Psoas muscle (tissue), 8 donors: ENCODE measurements around the gene PRKCD. TPM values are rescaled to one million over a fixed set of nuclear protein-coding genes. Genes with fewer than 3 reads are reported as not detected.

Experiments used
- ATAC-seq, 4 donors: fragments of 200-7000 bp; cut with Tn5 transposase; one replicate each; pipeline ENCODE4 v1.9.1; 2020; ENCODE audit warnings: moderate library complexity in 3 of 4, mild to moderate bottlenecking in 2 of 4
- DNase-seq, 2 donors: peaks; one replicate each; pipeline ENCODE4 v3.0.0-alpha.2; 2020
- H3K27ac ChIP-seq: fragments of 200-600 bp; one replicate; pipeline ENCODE4 v1.8.0; 2022
- H3K27me3 ChIP-seq, 3 donors: fragments of 200-600 bp in 1 of 3; one replicate each; pipeline versions ENCODE4 v1.6.1 to v1.8.0; 2013 to 2022; ENCODE audit warnings: low read length in 2 of 3, mild to moderate bottlenecking in 2 of 3, moderate library complexity in 1 of 3; ENCODE audit not compliant: insufficient read depth in 3 of 3
- H3K36me3 ChIP-seq, 2 donors: fragments of 200-600 bp in 1 of 2; one replicate each; pipeline versions ENCODE4 v1.6.1 to v1.8.0; 2013 to 2022; ENCODE audit warnings: low read depth in 1 of 2, mild to moderate bottlenecking in 1 of 2, moderate library complexity in 1 of 2; ENCODE audit not compliant: insufficient read depth in 1 of 2
- H3K4me1 ChIP-seq: fragments of 200-600 bp; one replicate; pipeline ENCODE4 v1.8.0; 2022
- H3K4me3 ChIP-seq: fragments of 200-600 bp; one replicate; pipeline ENCODE4 v1.8.0; 2022; ENCODE audit warnings: mild to moderate bottlenecking
- H3K9me3 ChIP-seq: fragments of 200-600 bp; one replicate; pipeline ENCODE4 v1.8.0; 2022
- WGBS, 3 donors: extraction: QIAGEN DNeasy Blood & Tissue Kit; methylation state at CpG; one replicate each; pipeline versions ENCODE4 v1.1.6 to v1.1.7; 2013; 5-methylcytosine and 5-hydroxymethylcytosine counted together
- intact Hi-C, 2 donors: fragments of 100-400 bp; cut with DNase I; formaldehyde crosslinking; loops; one replicate each; pipeline versions ENCODE4 v1.11.0 to v1.14.2; 2022
- polyA plus RNA-seq, 3 donors: library from polyadenylated mRNA; stranded (reverse); fragments of 200-250 nt; gene quantifications; one replicate each; pipeline ENCODE4 v1.2.3, GENCODE V29; 2013
- total RNA-seq, 4 donors: library from RNA; stranded (reverse); fragmentation: NEBNext Ultra II Directional in 2 of 4; extraction: Animal tissue kit (Norgen Biotek cat#: 25700) in 2 of 4; gene quantifications; one replicate each; pipeline versions ENCODE4 v1.2.1 to v1.2.4, GENCODE V29; 2021 to 2023
- TF ChIP-seq, protein P1 (sequence below): fragments of 200-600 bp; IDR thresholded peaks from one replicate; pipeline ENCODE4 v1.8.0; 2022; ENCODE audit warnings: antibody characterized with exemption
- donor health status: healthy with polysubstance abuse.
- donor health status: DM: no; HTN: no; CAD: no; lungs with moderate emphysema.
- donor health status: Bipolar disorder and iron deficiency.
- donor health status: healthy.
- donor health status: DM: yes; HTN: yes; CAD: no.
- donor health status: DM: no; HTN: no; CAD: no.
- donor health status: DM: no; HTN: no; CAD: no.
- donor health status: DM: yes; HTN: yes; CAD: no.

Gene PRKCD
- total and polyA plus RNA-seq, 7 donors: 3.2 to 8.4 (median 4.4) TPM

- DNase-seq: peak in 1 of 2 donors; percentile 32
- TF ChIP-seq, protein P1, sequence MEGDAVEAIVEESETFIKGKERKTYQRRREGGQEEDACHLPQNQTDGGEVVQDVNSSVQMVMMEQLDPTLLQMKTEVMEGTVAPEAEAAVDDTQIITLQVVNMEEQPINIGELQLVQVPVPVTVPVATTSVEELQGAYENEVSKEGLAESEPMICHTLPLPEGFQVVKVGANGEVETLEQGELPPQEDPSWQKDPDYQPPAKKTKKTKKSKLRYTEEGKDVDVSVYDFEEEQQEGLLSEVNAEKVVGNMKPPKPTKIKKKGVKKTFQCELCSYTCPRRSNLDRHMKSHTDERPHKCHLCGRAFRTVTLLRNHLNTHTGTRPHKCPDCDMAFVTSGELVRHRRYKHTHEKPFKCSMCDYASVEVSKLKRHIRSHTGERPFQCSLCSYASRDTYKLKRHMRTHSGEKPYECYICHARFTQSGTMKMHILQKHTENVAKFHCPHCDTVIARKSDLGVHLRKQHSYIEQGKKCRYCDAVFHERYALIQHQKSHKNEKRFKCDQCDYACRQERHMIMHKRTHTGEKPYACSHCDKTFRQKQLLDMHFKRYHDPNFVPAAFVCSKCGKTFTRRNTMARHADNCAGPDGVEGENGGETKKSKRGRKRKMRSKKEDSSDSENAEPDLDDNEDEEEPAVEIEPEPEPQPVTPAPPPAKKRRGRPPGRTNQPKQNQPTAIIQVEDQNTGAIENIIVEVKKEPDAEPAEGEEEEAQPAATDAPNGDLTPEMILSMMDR: no peak
- H3K36me3 ChIP-seq: peaks cover 4 to 92% of the 10 kb centered on the region in 2 donors
These were observed 65.9 kb downstream of the PRKCD start for GRCh38 chr3:53226841-53227407.

DNA sequence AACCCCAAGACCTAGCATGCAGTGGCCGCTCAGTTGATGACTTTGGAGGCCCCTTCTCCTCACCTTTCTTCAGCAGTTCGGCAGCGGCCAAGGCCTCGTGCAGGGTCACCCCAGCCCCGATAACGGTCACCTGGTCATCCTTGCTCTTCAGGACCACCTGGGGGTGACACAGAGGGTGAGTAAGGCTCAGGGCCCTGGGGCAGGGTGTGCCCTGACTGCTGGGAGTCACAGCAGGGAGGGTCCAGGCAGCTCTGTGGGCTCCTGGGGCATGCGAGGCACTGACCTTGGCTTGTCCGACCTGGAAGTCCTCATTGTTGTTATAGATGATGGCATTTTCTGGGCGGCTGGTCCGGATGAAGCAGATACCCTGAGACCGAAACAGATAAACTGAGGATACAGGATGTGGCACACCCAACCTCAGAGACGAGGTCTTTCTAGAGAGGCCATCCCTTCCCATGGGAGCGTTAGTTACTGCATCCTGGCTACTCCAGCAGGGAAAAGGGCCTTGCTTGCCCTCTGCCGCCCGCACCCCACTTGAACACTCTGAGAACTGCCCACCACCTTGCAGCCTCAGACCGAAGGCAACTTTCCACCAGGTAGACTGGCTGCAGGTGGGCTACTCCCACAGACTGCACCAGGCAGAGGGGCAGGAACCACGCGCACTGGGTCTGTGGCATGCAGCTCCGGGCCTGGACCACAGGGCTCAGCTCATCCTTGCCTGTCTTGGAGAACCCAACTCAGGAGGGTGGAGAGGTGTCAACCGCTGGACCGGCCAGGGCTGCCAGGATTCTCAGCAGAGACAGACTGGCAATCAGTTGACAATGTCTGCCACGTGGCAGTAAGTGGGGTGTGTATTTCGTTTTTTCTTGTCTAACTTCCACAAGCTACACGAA lies 67.2 kb downstream of the PRKCD start:
- no peaks in the 10 kb centered on the region for H3K27me3 ChIP-seq

More at GRCh38 chr3:53226841-53227407, 65.9 kb downstream of the PRKCD start:
- H3K27ac ChIP-seq: no peak overlapping the region
- H3K27me3 ChIP-seq: no peaks in the 10 kb centered on the region
- H3K9me3 ChIP-seq: no peaks in the 10 kb centered on the region
- 92 to 95% (median 95%) methylated on average over 17 of the region's 17 CpGs for WGBS, 3 donors
- no peak overlapping the region for H3K4me3 ChIP-seq
- ATAC-seq: no peak
- intact Hi-C loops: no loop called here
- H3K4me1 ChIP-seq: no peaks in the 10 kb centered on the region

GRCh38 chr3:53229171-53229570 lies 68.2 kb downstream of the PRKCD start:
- no peak for DNase-seq
- H3K27ac ChIP-seq: no peak overlapping the region
- H3K4me3 ChIP-seq: no peak overlapping the region
- peaks cover 4 to 100% of the 10 kb centered on the region in 2 donors for H3K36me3 ChIP-seq
- no peaks in the 10 kb centered on the region for H3K27me3 ChIP-seq
- TF ChIP-seq, protein P1: no peak
- WGBS, 3 donors: 94 to 97% (median 95%) methylated on average over 14 of the region's 14 CpGs
- no peaks in the 10 kb centered on the region for H3K9me3 ChIP-seq
- ATAC-seq: no peak
- intact Hi-C loops: no loop called here
- H3K4me1 ChIP-seq: no peaks in the 10 kb centered on the region

More for the DNA sequence above, 67.2 kb downstream of the PRKCD start:
- Histone ChIP-seq H3K9me3 (no peaks in the 10 kb centered on the region), H3K4me3 (no peak overlapping the region), H3K36me3 (peaks cover 4 to 100% of the 10 kb centered on the region in 2 donors), H3K4me1 (no peaks in the 10 kb centered on the region), H3K27ac (no peak overlapping the region)
- DNase-seq (no peak), ATAC-seq (no peak)
- 87 to 90% (median 87%) methylated on average over 24 of the region's 24 CpGs for WGBS, 3 donors
- intact Hi-C loops: no loop called here
- TF ChIP-seq, protein P1: no peak

DNA sequence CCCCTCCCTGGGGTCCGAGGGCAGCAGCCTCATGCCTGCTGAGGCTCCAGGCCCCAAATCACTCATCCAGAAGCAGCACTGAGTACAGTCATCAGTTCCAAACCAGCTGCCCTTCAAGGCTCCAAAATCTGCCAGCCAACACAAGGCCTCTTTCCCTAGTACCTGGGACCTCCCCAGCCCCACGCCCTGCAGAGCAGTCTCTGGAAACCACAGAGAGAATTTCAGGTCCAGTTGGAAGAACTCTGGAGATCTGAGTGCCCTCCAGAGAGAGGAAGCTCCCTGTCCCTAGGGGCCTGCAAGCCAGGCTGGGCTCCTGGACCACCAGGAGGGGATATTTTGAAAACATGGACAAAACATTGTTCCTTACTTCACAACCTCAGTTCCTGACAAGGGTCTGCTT lies 68.6 kb downstream of the PRKCD start:
- intact Hi-C loops: no loop called here
- ATAC-seq: no peak
- WGBS, 3 donors: 95 to 100% (median 95%) methylated on average over 2 of the region's 2 CpGs

More for the DNA sequence above, 68.6 kb downstream of the PRKCD start:
- no peaks in the 10 kb centered on the region for H3K9me3 ChIP-seq
- DNase-seq: no peak
- H3K4me3 ChIP-seq: no peak overlapping the region
- no peaks in the 10 kb centered on the region for H3K27me3 ChIP-seq
- peaks cover 4 to 100% of the 10 kb centered on the region in 2 donors for H3K36me3 ChIP-seq
- H3K27ac ChIP-seq: no peak overlapping the region
- TF ChIP-seq, protein P1: no peak
- no peaks in the 10 kb centered on the region for H3K4me1 ChIP-seq
